GM19193 (cell line): ENCODE results near the gene REC8.

Experiments used
- POLR2A ChIP-seq: IDR thresholded peaks from 4 replicates; pipeline ENCODE4 v1.6.1; 2011; ENCODE audit not compliant: insufficient read depth, insufficient read length; ENCODE audit errors: extremely low read depth

The REC8 gene

DNA sequence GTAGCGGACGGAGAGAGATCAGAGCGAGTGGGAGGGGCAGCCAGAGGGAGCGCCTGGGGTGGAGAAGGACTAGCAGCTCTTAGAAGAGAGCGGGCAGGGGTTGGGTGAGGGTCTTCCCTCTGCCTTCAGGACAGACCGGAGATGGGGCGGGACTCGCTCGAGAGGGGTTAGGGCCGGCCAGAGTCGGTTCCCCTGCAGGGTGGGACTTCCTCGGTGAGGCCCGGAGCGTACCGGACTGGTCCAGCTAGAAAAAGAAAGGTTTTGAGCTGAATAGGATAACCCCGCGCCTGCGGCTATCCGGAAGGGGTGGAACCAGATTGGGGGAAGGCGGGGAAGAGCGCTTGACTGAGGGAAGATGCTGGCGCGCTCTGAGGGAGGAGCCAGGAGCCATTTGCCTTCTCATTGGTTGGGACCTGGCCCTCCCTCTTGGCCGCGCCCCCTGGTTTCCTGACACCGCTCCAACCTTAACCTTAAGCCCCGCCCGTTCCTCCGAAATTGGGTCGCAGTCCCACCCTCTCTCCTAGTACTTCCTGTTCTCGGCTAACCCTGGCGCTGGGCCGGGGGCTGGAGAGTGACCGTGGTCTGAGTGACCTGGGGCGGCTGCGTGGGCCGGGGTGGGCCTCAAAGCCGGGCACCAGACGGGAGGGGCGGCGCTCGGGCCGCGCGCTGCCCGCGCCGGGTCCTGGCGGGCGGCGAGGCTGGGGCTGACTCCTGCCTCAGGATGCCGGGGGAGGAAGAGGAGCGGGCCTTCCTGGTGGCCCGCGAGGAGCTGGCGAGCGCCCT is 24.7 kb upstream of the REC8 start, which contains the start of gene RNF31:
RNF31 (plus strand) TSS at position 521 of the 783 bp plus-strand sequence; CDS start at position 722, 201 bp downstream.
- TF ChIP-seq POLR2A, result peak; percentile 70

DNA sequence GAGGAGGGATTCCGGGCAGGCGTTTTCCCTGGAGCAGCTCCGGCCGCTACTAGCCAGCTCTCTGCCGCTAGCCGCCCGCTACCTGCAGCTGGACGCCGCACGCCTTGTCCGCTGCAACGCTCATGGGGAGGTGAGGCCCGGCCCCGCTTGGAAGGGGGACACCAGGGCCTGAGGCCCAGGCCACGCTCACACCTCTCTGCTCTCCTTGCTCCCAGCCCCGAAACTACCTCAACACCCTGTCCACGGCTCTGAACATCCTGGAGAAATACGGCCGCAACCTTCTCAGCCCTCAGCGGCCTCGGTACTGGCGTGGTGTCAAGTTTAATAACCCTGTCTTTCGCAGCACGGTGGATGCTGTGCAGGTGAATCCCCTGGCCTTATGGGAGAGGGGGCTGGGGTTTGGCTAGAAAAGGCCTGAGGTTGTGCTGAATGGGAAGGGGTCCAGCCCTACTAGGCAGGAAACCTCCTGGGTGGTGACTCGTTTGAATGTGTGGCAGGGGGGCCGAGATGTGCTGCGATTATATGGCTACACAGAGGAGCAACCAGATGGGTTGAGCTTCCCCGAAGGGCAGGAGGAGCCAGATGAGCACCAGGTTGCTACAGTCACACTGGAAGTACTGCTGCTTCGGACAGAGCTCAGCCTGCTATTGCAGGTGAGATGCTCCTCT is 24.0 kb upstream of the REC8 start:
- TF ChIP-seq POLR2A, result no peak

- TF ChIP-seq POLR2A, result no peak
Observed at GRCh38 chr14:24149302-24149969, 22.4 kb upstream of the REC8 start.

GRCh38 chr14:24150061-24150460 is 21.8 kb upstream of the REC8 start:
- no peak for TF ChIP-seq POLR2A

- no peak for TF ChIP-seq POLR2A
Observed at GRCh38 chr14:24150567-24150966, 21.3 kb upstream of the REC8 start.

DNA sequence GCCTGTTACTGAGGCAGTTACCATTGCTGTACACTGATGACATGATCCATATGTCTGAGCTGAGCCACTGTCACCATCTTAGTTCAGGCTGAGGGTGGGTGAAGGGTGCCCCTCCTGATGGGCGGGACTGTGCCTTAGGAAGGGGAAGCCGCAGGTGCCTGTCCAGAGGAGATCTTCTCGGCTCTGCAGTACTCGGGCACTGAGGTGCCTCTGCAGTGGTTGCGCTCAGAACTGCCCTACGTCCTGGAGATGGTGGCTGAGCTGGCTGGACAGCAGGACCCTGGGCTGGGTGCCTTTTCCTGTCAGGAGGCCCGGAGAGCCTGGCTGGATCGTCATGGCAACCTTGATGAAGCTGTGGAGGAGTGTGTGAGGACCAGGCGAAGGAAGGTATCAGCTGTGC is 20.9 kb upstream of the REC8 start:
- no peak for TF ChIP-seq POLR2A

DNA sequence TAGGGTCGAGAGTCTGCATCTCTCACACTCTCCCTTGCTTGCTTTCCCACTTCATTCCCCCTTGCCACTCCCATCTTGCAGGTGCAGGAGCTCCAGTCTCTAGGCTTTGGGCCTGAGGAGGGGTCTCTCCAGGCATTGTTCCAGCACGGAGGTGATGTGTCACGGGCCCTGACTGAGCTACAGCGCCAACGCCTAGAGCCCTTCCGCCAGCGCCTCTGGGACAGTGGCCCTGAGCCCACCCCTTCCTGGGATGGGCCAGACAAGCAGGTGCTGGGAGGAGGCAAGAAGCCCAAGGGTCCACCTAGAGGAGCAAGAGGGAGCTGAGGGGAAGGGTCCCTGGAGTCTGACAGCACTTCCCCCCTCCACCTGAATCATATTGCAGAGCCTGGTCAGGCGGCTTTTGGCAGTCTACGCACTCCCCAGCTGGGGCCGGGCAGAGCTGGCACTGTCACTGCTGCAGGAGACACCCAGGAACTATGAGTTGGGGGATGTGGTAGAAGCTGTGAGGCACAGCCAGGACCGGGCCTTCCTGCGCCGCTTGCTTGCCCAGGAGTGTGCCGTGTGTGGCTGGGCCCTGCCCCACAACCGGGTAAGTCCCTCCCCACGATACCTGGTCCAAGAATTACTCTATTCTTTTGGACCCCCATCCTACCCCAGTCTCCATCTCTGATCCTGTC is 20.3 kb upstream of the REC8 start:
- TF ChIP-seq POLR2A, result no peak

- no peak for TF ChIP-seq POLR2A
Observed at GRCh38 chr14:24155100-24155499, 16.8 kb upstream of the REC8 start.

- TF ChIP-seq POLR2A, result no peak
Observed at GRCh38 chr14:24156840-24157239, 15.0 kb upstream of the REC8 start.

- TF ChIP-seq POLR2A, result no peak
Observed at GRCh38 chr14:24157331-24157730, 14.5 kb upstream of the REC8 start.

DNA sequence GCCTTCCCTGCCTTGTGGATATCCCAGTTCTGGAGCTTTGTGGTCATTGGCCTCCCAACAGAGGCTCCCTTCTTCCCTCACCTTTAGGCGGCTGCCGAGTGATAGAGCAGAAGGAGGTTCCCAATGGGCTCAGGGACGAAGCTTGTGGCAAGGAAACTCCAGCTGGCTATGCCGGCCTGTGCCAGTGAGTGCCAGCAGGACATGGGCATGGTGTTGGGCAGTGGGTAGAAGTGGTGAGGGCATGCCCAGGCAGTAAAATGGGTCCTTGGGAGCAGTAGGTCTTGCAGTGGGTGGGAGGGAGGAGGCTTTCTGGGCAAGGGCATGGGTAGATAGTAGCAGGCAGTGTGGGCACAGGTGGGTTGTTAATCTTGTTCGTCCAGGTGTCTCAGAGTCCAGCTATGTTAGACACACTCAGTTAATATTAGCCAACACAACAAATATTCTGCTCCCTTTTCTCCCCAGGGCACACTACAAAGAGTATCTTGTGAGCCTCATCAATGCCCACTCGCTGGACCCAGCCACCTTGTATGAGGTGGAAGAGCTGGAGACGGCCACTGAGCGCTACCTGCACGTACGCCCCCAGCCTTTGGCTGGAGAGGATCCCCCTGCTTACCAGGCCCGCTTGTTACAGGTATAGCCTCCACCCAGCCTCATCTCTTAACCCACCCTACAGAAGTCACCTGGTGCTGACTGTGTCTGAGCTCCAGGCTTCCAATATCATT is 11.9 kb upstream of the REC8 start:
- no peak for TF ChIP-seq POLR2A

DNA sequence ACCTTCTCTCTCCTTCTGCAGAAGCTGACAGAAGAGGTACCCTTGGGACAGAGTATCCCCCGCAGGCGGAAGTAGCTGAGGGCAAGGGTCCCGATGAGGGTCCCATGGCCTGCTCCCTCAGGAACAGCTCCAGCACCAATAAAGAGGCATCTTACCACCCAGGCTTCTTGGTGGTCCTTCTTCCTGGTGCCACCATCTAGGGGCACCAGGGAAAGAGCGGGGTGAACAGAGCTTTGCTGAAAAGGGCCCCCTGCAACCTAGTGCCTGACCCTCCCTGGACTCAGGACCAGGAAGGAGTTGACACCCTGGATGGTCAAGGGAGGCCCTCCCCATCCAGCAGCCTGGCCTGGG is 11.4 kb upstream of the REC8 start:
- TF ChIP-seq POLR2A, result no peak

- TF ChIP-seq POLR2A, result peak; percentile 98
Observed at GRCh38 chr14:24160850-24161804, 10.8 kb upstream of the REC8 start, which contains the start of gene IRF9. TSS of gene IRF9 (plus strand) at chr14:24161265. CDS start at chr14:24162145, 880 bp downstream.
